ENCODE measurements around the gene BOD1L1.
A peak's percentile ranks its signal among the peaks of the same experiment; 100 is the strongest.

BOD1L1 gene

GRCh38 chr4:13535708-13536361 is 91.7 kb downstream of the BOD1L1 start:
- no peaks in the 10 kb centered on the region for H3K36me3 ChIP-seq
- peak overlapping the region; percentile 38 for H3K4me3 ChIP-seq (ENCODE audit: low read depth, low read length)
- no peak overlapping the region for H3K27ac ChIP-seq
- DNase-seq, result peak; percentile 74
- H3K9me3 ChIP-seq (ENCODE audit: severe bottlenecking), result no peaks in the 10 kb centered on the region
- H3K27me3 ChIP-seq (ENCODE audit: insufficient read depth, low read depth, severe bottlenecking), result peaks cover 28% of the 10 kb centered on the region
- TF ChIP-seq, protein P1, sequence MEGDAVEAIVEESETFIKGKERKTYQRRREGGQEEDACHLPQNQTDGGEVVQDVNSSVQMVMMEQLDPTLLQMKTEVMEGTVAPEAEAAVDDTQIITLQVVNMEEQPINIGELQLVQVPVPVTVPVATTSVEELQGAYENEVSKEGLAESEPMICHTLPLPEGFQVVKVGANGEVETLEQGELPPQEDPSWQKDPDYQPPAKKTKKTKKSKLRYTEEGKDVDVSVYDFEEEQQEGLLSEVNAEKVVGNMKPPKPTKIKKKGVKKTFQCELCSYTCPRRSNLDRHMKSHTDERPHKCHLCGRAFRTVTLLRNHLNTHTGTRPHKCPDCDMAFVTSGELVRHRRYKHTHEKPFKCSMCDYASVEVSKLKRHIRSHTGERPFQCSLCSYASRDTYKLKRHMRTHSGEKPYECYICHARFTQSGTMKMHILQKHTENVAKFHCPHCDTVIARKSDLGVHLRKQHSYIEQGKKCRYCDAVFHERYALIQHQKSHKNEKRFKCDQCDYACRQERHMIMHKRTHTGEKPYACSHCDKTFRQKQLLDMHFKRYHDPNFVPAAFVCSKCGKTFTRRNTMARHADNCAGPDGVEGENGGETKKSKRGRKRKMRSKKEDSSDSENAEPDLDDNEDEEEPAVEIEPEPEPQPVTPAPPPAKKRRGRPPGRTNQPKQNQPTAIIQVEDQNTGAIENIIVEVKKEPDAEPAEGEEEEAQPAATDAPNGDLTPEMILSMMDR (IDR thresholded peaks at IDR 0.05; ENCODE audit: low read depth, low read length), result peak; percentile 28; the same call in 1 of the 2 replicates

GRCh38 chr4:13535118-13535517 is 92.4 kb downstream of the BOD1L1 start:
- Histone ChIP-seq H3K9me3 (ENCODE audit: severe bottlenecking) (no peaks in the 10 kb centered on the region), H3K27me3 (ENCODE audit: insufficient read depth, low read depth, severe bottlenecking) (peaks cover 28% of the 10 kb centered on the region), H3K36me3 (no peaks in the 10 kb centered on the region), H3K4me3 (ENCODE audit: low read depth, low read length) (peak overlapping the region; percentile 38), H3K27ac (no peak overlapping the region)
- peak; percentile 32 for DNase-seq
- TF ChIP-seq, protein P1 (IDR thresholded peaks at IDR 0.05; ENCODE audit: low read depth, low read length), result no peak

DNA sequence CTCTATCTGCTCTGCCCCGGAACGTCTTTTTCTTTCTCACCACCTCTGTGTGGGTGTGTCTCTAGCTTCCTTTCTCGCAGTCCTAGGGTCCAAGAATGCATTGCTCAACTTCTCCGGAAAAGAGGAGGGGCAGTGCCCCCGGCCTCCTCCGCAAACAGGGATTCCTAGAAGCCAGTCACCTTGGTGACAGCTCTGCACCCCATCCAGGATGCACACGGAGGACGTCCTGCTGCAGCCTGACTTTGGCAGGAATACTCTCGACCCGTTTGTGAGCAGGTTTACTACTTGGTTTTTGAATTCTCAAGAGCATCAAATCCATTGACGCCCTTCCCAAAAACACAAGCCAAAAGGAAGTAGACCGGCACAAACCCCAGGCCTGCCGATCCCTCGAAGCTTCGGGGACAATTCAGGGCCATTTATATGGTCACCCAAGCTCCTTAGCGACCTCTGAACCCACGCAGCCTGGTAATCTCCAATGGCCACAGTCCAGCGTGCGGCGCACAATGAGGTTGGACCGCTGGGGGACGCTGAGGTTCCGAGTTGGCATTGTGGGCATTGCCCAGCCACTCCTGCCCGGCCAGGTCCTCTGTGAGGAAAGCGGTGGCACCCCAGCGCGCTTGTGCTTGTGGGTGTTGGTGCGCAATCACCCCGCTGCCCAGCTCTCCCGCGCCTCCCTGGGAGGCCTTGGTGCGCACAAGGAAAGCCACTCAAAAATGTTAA is 93.0 kb downstream of the BOD1L1 start:
- TF ChIP-seq, protein P1 (IDR thresholded peaks at IDR 0.05; ENCODE audit: low read depth, low read length), result peak; percentile 51
- Histone ChIP-seq H3K36me3 (no peaks in the 10 kb centered on the region), H3K9me3 (ENCODE audit: severe bottlenecking) (no peaks in the 10 kb centered on the region), H3K27me3 (ENCODE audit: insufficient read depth, low read depth, severe bottlenecking) (peaks cover 28% of the 10 kb centered on the region), H3K4me3 (ENCODE audit: low read depth, low read length) (peak overlapping the region; percentile 38), H3K27ac (no peak overlapping the region)
- no peak for DNase-seq

GRCh38 chr4:13533670-13534343 is 93.7 kb downstream of the BOD1L1 start:
- H3K36me3 ChIP-seq, result no peaks in the 10 kb centered on the region
- no peak overlapping the region for H3K27ac ChIP-seq
- TF ChIP-seq, protein P1 (IDR thresholded peaks at IDR 0.05; ENCODE audit: low read depth, low read length), result no peak
- peaks cover 28% of the 10 kb centered on the region for H3K27me3 ChIP-seq (ENCODE audit: insufficient read depth, low read depth, severe bottlenecking)
- no peaks in the 10 kb centered on the region for H3K9me3 ChIP-seq (ENCODE audit: severe bottlenecking)
- no peak overlapping the region for H3K4me3 ChIP-seq (ENCODE audit: low read depth, low read length)
- no peak for DNase-seq

GRCh38 chr4:13531625-13531998 is 95.9 kb downstream of the BOD1L1 start:
- Histone ChIP-seq H3K36me3 (no peaks in the 10 kb centered on the region), H3K27me3 (ENCODE audit: insufficient read depth, low read depth, severe bottlenecking) (peaks cover 28% of the 10 kb centered on the region), H3K27ac (no peak overlapping the region), H3K9me3 (ENCODE audit: severe bottlenecking) (no peaks in the 10 kb centered on the region), H3K4me3 (ENCODE audit: low read depth, low read length) (no peak overlapping the region)
- TF ChIP-seq, protein P1 (IDR thresholded peaks at IDR 0.05; ENCODE audit: low read depth, low read length), result no peak
- no peak for DNase-seq

All from WERI-Rb-1 (cell line).